ENCODE results near the gene ATRNL1. TPM values are rescaled to one million over a fixed set of nuclear protein-coding genes. Genes with fewer than 3 reads are reported as not detected.

Gene ATRNL1
- total RNA-seq, 1 donor from 2014 or later = 11.4 TPM

GRCh38 chr10:115056186-115056585, 37.0 kb upstream of the ATRNL1 start:
- TF ChIP-seq, protein P1, sequence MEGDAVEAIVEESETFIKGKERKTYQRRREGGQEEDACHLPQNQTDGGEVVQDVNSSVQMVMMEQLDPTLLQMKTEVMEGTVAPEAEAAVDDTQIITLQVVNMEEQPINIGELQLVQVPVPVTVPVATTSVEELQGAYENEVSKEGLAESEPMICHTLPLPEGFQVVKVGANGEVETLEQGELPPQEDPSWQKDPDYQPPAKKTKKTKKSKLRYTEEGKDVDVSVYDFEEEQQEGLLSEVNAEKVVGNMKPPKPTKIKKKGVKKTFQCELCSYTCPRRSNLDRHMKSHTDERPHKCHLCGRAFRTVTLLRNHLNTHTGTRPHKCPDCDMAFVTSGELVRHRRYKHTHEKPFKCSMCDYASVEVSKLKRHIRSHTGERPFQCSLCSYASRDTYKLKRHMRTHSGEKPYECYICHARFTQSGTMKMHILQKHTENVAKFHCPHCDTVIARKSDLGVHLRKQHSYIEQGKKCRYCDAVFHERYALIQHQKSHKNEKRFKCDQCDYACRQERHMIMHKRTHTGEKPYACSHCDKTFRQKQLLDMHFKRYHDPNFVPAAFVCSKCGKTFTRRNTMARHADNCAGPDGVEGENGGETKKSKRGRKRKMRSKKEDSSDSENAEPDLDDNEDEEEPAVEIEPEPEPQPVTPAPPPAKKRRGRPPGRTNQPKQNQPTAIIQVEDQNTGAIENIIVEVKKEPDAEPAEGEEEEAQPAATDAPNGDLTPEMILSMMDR (IDR thresholded peaks at IDR 0.05; ENCODE audit: insufficient read depth, low read length, poor library complexity, severe bottlenecking) = no peak
- H3K36me3 ChIP-seq (ENCODE audit: control insufficient read depth, insufficient read depth, low read length) = no peaks in the 10 kb centered on the region
- no peak for DNase-seq (ENCODE audit: low read depth)
- H3K4me3 ChIP-seq (ENCODE audit: low read depth, low read length) = no peak overlapping the region
- no peaks in the 10 kb centered on the region for H3K27me3 ChIP-seq (ENCODE audit: control insufficient read depth, insufficient read depth, low read length)

GRCh38 chr10:115059301-115059898, 33.8 kb upstream of the ATRNL1 start:
- no peak overlapping the region for H3K4me3 ChIP-seq (ENCODE audit: low read depth, low read length)
- H3K27me3 ChIP-seq (ENCODE audit: control insufficient read depth, insufficient read depth, low read length) = no peaks in the 10 kb centered on the region
- H3K36me3 ChIP-seq (ENCODE audit: control insufficient read depth, insufficient read depth, low read length) = no peaks in the 10 kb centered on the region
- TF ChIP-seq, protein P1 (IDR thresholded peaks at IDR 0.05; ENCODE audit: insufficient read depth, low read length, poor library complexity, severe bottlenecking) = no peak
- DNase-seq (ENCODE audit: low read depth) = no peak

GRCh38 chr10:115063701-115064658, 29.2 kb upstream of the ATRNL1 start:
- H3K27me3 ChIP-seq (ENCODE audit: control insufficient read depth, insufficient read depth, low read length) = no peaks in the 10 kb centered on the region
- H3K4me3 ChIP-seq (ENCODE audit: low read depth, low read length) = no peak overlapping the region
- no peaks in the 10 kb centered on the region for H3K36me3 ChIP-seq (ENCODE audit: control insufficient read depth, insufficient read depth, low read length)
- DNase-seq (ENCODE audit: low read depth) = no peak
- TF ChIP-seq, protein P1 (IDR thresholded peaks at IDR 0.05; ENCODE audit: insufficient read depth, low read length, poor library complexity, severe bottlenecking) = no peak

DNA sequence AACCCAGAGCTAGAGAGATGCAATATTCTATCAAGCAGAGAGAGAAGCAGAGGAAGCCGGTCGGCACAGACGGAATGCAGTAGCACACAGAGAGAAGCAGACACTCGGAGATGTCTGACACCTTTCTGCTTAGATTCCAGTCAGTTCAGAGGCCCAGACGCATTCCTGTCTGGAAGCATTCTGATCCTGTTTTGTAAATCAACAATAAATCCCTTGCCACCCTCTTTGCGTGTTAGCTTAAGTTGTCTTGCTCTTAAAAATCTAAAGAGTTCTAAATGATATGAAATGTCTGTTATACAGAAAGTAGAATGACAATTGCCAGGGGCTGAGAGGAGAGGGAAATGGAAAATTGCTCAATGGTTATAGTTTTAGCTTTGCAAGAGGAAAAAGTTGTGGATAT, 27.4 kb upstream of the ATRNL1 start:
- Histone ChIP-seq H3K27me3 (ENCODE audit: control insufficient read depth, insufficient read depth, low read length) (no peaks in the 10 kb centered on the region), H3K36me3 (ENCODE audit: control insufficient read depth, insufficient read depth, low read length) (no peaks in the 10 kb centered on the region), H3K4me3 (ENCODE audit: low read depth, low read length) (no peak overlapping the region)
- DNase-seq (ENCODE audit: low read depth) = no peak
- TF ChIP-seq, protein P1 (IDR thresholded peaks at IDR 0.05; ENCODE audit: insufficient read depth, low read length, poor library complexity, severe bottlenecking) = no peak

- TF ChIP-seq, protein P1 (IDR thresholded peaks at IDR 0.05; ENCODE audit: insufficient read depth, low read length, poor library complexity, severe bottlenecking) = no peak
- H3K4me3 ChIP-seq (ENCODE audit: low read depth, low read length) = no peak overlapping the region
Observed at GRCh38 chr10:115066528-115066927, 26.6 kb upstream of the ATRNL1 start.

More at GRCh38 chr10:115066528-115066927, 26.6 kb upstream of the ATRNL1 start:
- Histone ChIP-seq H3K36me3 (ENCODE audit: control insufficient read depth, insufficient read depth, low read length) (no peaks in the 10 kb centered on the region), H3K27me3 (ENCODE audit: control insufficient read depth, insufficient read depth, low read length) (no peaks in the 10 kb centered on the region)
- DNase-seq (ENCODE audit: low read depth) = no peak
